HCT116 (cell line): ENCODE data around the gene DDR1. TPM values are rescaled to one million over a fixed set of nuclear protein-coding genes. Genes with fewer than 3 reads are reported as not detected.

ENCODE experiments used
- ATAC-seq: fragments of 200-7000 bp; cut with Tn5 transposase; 2 replicates; pipeline ENCODE4 v1.9.1; 2020; ENCODE audit warnings: mild to moderate bottlenecking, moderate library complexity
- BruUV-seq: library from RNA; stranded (reverse); fragments of 400-500 nt; replicated peaks from 2 replicates; lab custom pipeline; 2021; lab: Mats Ljungman, UMichigan
- CTCF ChIA-PET: fragments of 300-600 bp; sonication (Branson Sonifier 250); formaldehyde crosslinking; loops from one replicate; lab custom pipeline; 2021; ENCODE audit warnings: antibody characterized with exemption; lab: Charles Lee
- POLR2A ChIA-PET: fragments of 300-600, 350-600 bp; sonication (Branson Sonifier 250); formaldehyde crosslinking; loops from one replicate; lab custom pipeline; 2021; ENCODE audit warnings: antibody characterized with exemption; lab: Charles Lee
- RAD21 ChIA-PET, 2 experiments: fragments of 300-600 bp; sonication (Branson Sonifier 250); formaldehyde crosslinking; loops; one replicate each; lab custom pipeline; 2023; ENCODE audit warnings: low total read pairs in 2 of 2; ENCODE audit not compliant: uncharacterized antibody in 2 of 2, unreplicated experiment in 2 of 2, low non-redundant PET in 1 of 2; lab: Charles Lee
- DNase-seq: peaks from one replicate; pipeline ENCODE4 v3.0.0-alpha.2; 2010; ENCODE audit warnings: low read depth, low spot score
- H2AFZ ChIP-seq: fragments of 200-600 bp; shearing (Covaris generic), sonication (generic); 2 replicates; pipeline ENCODE4 v1.6.1; 2017; ENCODE audit warnings: low read depth, mixed run types, mixed read lengths, antibody characterized with exemption, low read length; ENCODE audit not compliant: poor library complexity, severe bottlenecking
- H3K27ac ChIP-seq: 2 replicates; pipeline ENCODE4 v1.5.1; 2012; ENCODE audit warnings: low read depth, low read length
- H3K27me3 ChIP-seq: fragments of 200-600 bp; sonication (generic); 2 replicates; pipeline ENCODE4 v1.6.1; 2016; ENCODE audit warnings: mixed run types, low read length, mixed read lengths; ENCODE audit not compliant: insufficient read depth
- H3K36me3 ChIP-seq, 2 experiments: fragments of 200-500 bp in 1 of 2; fragments of 200-600 bp in 1 of 2; sonication (Bioruptor generic) in 1 of 2; sonication (generic) in 1 of 2; 2 replicates each; pipeline versions ENCODE4 v1.5.1 to v1.6.1; 2014 to 2016; ENCODE audit warnings: low read length in 2 of 2, inconsistent platforms in 1 of 2, mixed read lengths in 1 of 2, mixed run types in 1 of 2; ENCODE audit not compliant: insufficient read depth in 2 of 2, control insufficient read depth in 1 of 2
- H3K4me1 ChIP-seq, 2 experiments: fragments of 200-600 bp in 1 of 2; sonication (generic) in 1 of 2; 2 replicates each; pipeline versions ENCODE4 v1.5.1 to v1.6.1; 2012 to 2017; ENCODE audit warnings: low read length in 2 of 2, inconsistent platforms in 1 of 2, mild to moderate bottlenecking in 1 of 2, mixed read lengths in 1 of 2, mixed run types in 1 of 2, moderate library complexity in 1 of 2; ENCODE audit not compliant: insufficient read depth in 2 of 2, control insufficient read depth in 1 of 2
- H3K4me2 ChIP-seq: fragments of 200-600 bp; sonication (generic); 2 replicates; pipeline ENCODE4 v1.6.1; 2017; ENCODE audit warnings: mixed run types, low read length, mixed read lengths
- H3K4me3 ChIP-seq, 2 experiments: fragments of 200-600 bp in 1 of 2; sonication (generic) in 1 of 2; replicated peaks in 1 of 2; 2 replicates each; pipeline ENCODE4 v1.5.1; 2011 to 2016; ENCODE audit warnings: low read length in 2 of 2, control low read depth in 1 of 2, low read depth in 1 of 2, mild to moderate bottlenecking in 1 of 2, mixed read lengths in 1 of 2, mixed run types in 1 of 2
- H3K79me2 ChIP-seq: fragments of 200-600 bp; sonication (generic); 2 replicates; pipeline ENCODE4 v1.6.1; 2017; ENCODE audit warnings: mild to moderate bottlenecking, mixed run types, low read length, moderate library complexity, mixed read lengths; ENCODE audit not compliant: insufficient read depth
- H3K9ac ChIP-seq: fragments of 200-600 bp; sonication (generic); 2 replicates; pipeline ENCODE4 v1.6.1; 2016; ENCODE audit warnings: low read length, mixed read lengths
- H3K9me2 ChIP-seq: fragments of 200-600 bp; sonication (generic), shearing (Covaris generic); 2 replicates; pipeline ENCODE4 v1.6.1; 2017; ENCODE audit warnings: mixed run types, mild to moderate bottlenecking, moderate library complexity; ENCODE audit not compliant: insufficient read depth
- H3K9me3 ChIP-seq, 2 experiments: fragments of 200-500 bp in 1 of 2; fragments of 200-600 bp in 1 of 2; sonication (Bioruptor generic) in 1 of 2; sonication (generic) in 1 of 2; 2 replicates each; pipeline ENCODE4 v1.6.1; 2014 to 2017; ENCODE audit warnings: low read length in 2 of 2, mixed read lengths in 2 of 2, inconsistent platforms in 1 of 2, low read depth in 1 of 2, mild to moderate bottlenecking in 1 of 2, mixed run types in 1 of 2, moderate library complexity in 1 of 2; ENCODE audit not compliant: control insufficient read depth in 1 of 2, insufficient read depth in 1 of 2
- H4K20me1 ChIP-seq: fragments of 200-600 bp; sonication (generic), shearing (Covaris generic); 2 replicates; pipeline ENCODE4 v1.6.1; 2017; ENCODE audit warnings: mixed run types, mild to moderate bottlenecking, moderate library complexity; ENCODE audit not compliant: insufficient read depth
- CBX3 ChIP-seq: IDR thresholded peaks from 2 replicates; pipeline ENCODE4 v1.6.1; 2012; ENCODE audit warnings: low read depth
- CTCF ChIP-seq, 3 experiments: fragments of 200-600 bp in 1 of 3; sonication (generic) in 1 of 3; IDR thresholded peaks in 2 of 3; conservative IDR thresholded peaks in 1 of 3; 2 replicates each; pipeline ENCODE4 v1.5.1; 2012 to 2017; ENCODE audit warnings: low read depth in 2 of 3, low read length in 2 of 3, antibody characterized with exemption in 1 of 3, borderline replicate concordance in 1 of 3, control low read depth in 1 of 3, mild to moderate bottlenecking in 1 of 3, mixed read lengths in 1 of 3, mixed run types in 1 of 3, moderate library complexity in 1 of 3; ENCODE audit not compliant: insufficient read depth in 1 of 3
- EGR1 ChIP-seq: IDR thresholded peaks from 2 replicates; pipeline ENCODE4 v1.6.1; 2012; ENCODE audit warnings: low read depth
- EZH2 ChIP-seq: fragments of 200-600 bp; sonication (generic); IDR thresholded peaks from 2 replicates; pipeline ENCODE4 v1.6.1; 2017; ENCODE audit warnings: antibody characterized with exemption, mixed run types
- FOSL1 ChIP-seq: IDR thresholded peaks from 2 replicates; pipeline ENCODE4 v1.6.1; 2012; ENCODE audit warnings: low read depth
- JUND ChIP-seq: IDR thresholded peaks from 2 replicates; pipeline ENCODE4 v1.6.1; 2012
- MAX ChIP-seq: IDR thresholded peaks from 2 replicates; pipeline ENCODE4 v1.6.1; 2012
- POLR2A ChIP-seq: IDR thresholded peaks from 2 replicates; pipeline ENCODE4 v1.7.0; 2011; ENCODE audit warnings: borderline replicate concordance; ENCODE audit not compliant: insufficient read depth, insufficient read length; ENCODE audit errors: extremely low read depth
- POLR2AphosphoS5 ChIP-seq: IDR thresholded peaks from 2 replicates; pipeline ENCODE4 v1.6.1; 2011; ENCODE audit warnings: mild to moderate bottlenecking, low read depth, low read length, moderate library complexity
- RAD21 ChIP-seq: IDR thresholded peaks from 2 replicates; pipeline ENCODE4 v1.6.1; 2012; ENCODE audit warnings: low read depth, mild to moderate bottlenecking
- REST ChIP-seq: IDR thresholded peaks from 2 replicates; pipeline ENCODE4 v1.6.1; 2012; ENCODE audit warnings: low read depth
- SIN3A ChIP-seq: IDR thresholded peaks from 2 replicates; pipeline ENCODE4 v1.6.1; 2012; ENCODE audit warnings: low read depth
- SRF ChIP-seq: IDR thresholded peaks from 2 replicates; pipeline ENCODE4 v1.6.1; 2012; ENCODE audit warnings: low read depth
- TCF7L2 ChIP-seq: IDR thresholded peaks from 2 replicates; pipeline ENCODE4 v1.7.0; 2011; ENCODE audit warnings: borderline replicate concordance, inconsistent platforms; ENCODE audit not compliant: insufficient read depth, insufficient read length; ENCODE audit errors: extremely low read depth
- YY1 ChIP-seq: IDR thresholded peaks from 2 replicates; pipeline ENCODE4 v1.6.1; 2011; ENCODE audit warnings: low read length, low read depth, moderate library complexity, mild to moderate bottlenecking; ENCODE audit not compliant: insufficient replicate concordance; ENCODE audit errors: extremely low read depth
- ZBTB33 ChIP-seq: IDR thresholded peaks from 2 replicates; pipeline ENCODE4 v1.6.1; 2011; ENCODE audit warnings: mild to moderate bottlenecking, low read length, moderate library complexity; ENCODE audit not compliant: insufficient replicate concordance; ENCODE audit errors: extremely low read depth
- ZFX ChIP-seq: fragments of 450-650 bp; IDR thresholded peaks from 2 replicates; pipeline ENCODE4 v1.6.1; 2017
- ZNF274 ChIP-seq: fragments of 200-500 bp; sonication (Bioruptor generic); IDR thresholded peaks from 2 replicates; pipeline ENCODE4 v1.6.1; 2014; ENCODE audit warnings: mild to moderate bottlenecking, low read depth, low read length, inconsistent platforms
- intact Hi-C: fragments of 100-400 bp; cut with micrococcal nuclease; formaldehyde crosslinking; loops from 2 replicates; pipeline ENCODE4 v1.10.0; 2022
- total RNA-seq: library from RNA; stranded (reverse); gene quantifications from one replicate; pipeline ENCODE4 v1.2.1, GENCODE V29; 2021; ENCODE audit not compliant: unreplicated experiment
- TF ChIP-seq, protein P1 (sequence below): IDR thresholded peaks from 2 replicates; pipeline ENCODE4 v1.6.1; 2012

Gene DDR1
- total RNA-seq, 1 experiment from 2014 or later, result 211 TPM

GRCh38 chr6:30908700-30909099 lies 24.4 kb downstream of the DDR1 start:
- H3K36me3 ChIP-seq, result peaks cover 15 to 36% of the 10 kb centered on the region in 2 experiments; a peak in 3 of 4 replicates
- DNase-seq, result no peak
- peak overlapping the region; percentile 93 for H3K9ac ChIP-seq
- TSS peak; percentile 46 for BruUV-seq
- intact Hi-C loops, result loop anchor here (2.0 kb wide), 1 partner anchor 24 kb away; the partner anchor contains the start of gene DDR1
- no peaks in the 10 kb centered on the region for H3K27me3 ChIP-seq
- no peaks in the 10 kb centered on the region for H3K9me2 ChIP-seq
- POLR2A ChIA-PET, result no interaction called here
- peak overlapping the region; percentile 58 for H3K27ac ChIP-seq
- ATAC-seq, result no peak
- H3K4me2 ChIP-seq, result peak overlapping the region; percentile 94
- TF ChIP-seq POLR2AphosphoS5 (no peak), EGR1 (no peak), JUND (no peak), CBX3 (no peak), POLR2A (no peak), ZFX (no peak), SRF (no peak), RAD21 (no peak), SIN3A (no peak), MAX (no peak), YY1 (no peak), CTCF (IDR thresholded peaks at IDR 0.05 in 2 of 3, conservative IDR thresholded peaks at IDR 0.05 in 1 of 3; ENCODE audit: borderline replicate concordance in 1 of 3, insufficient read depth in 1 of 3, low read depth in 2 of 3, low read length in 2 of 3) (no peak), ZBTB33 (no peak), FOSL1 (no peak), TCF7L2 (no peak), REST (no peak), EZH2 (no peak), ZNF274 (no peak)
- TF ChIP-seq, protein P1, sequence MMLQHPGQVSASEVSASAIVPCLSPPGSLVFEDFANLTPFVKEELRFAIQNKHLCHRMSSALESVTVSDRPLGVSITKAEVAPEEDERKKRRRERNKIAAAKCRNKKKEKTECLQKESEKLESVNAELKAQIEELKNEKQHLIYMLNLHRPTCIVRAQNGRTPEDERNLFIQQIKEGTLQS, result no peak
- H2AFZ ChIP-seq, result no peak overlapping the region
- H3K9me3 ChIP-seq, result no peaks in the 10 kb centered on the region
- peaks cover 15% of the 10 kb centered on the region for H3K79me2 ChIP-seq
- peaks cover 11 to 23% of the 10 kb centered on the region in 2 experiments; a peak in 3 of 4 replicates for H3K4me1 ChIP-seq
- RAD21 ChIA-PET, result no interaction called here
- H4K20me1 ChIP-seq, result no peaks in the 10 kb centered on the region
- CTCF ChIA-PET, result interaction anchor here (1.3 kb wide), 1 partner anchor 10 kb away, joined by 4 read pairs; no protein-coding TSS in a partner anchor
- peak overlapping the region; percentile 99 for H3K4me3 ChIP-seq
